SK-N-SH (cell line): ENCODE measurements around the gene PHF12. TPM values are rescaled to one million over a fixed set of nuclear protein-coding genes. Genes with fewer than 3 reads are reported as not detected.

Source experiments
- CTCF ChIA-PET: fragments of 300-600, 350-600 bp; formaldehyde crosslinking; extraction: SDS; loops from one replicate; lab custom pipeline; 2021; lab: Yijun Ruan, JAX
- POLR2A ChIA-PET: fragments of 350-600 bp; sonication (Branson Sonifier 250); formaldehyde crosslinking; extraction: SDS; loops from one replicate; lab custom pipeline; 2020; ENCODE audit warnings: antibody characterized with exemption, inconsistent platforms; lab: Yijun Ruan, JAX
- DNase-seq: peaks from one replicate; pipeline ENCODE4 v3.0.0; 2012
- H2AFZ ChIP-seq: fragments of 200-600 bp; sonication (generic); 2 replicates; pipeline ENCODE4 v1.8.1; 2016; ENCODE audit warnings: antibody characterized with exemption, mild to moderate bottlenecking, low read depth
- H3F3A ChIP-seq: fragments of 200-600 bp; sonication (generic); replicated peaks from 2 replicates; pipeline ENCODE3; 2016; ENCODE audit warnings: antibody characterized with exemption, mild to moderate bottlenecking; ENCODE audit not compliant: insufficient read depth
- H3K27ac ChIP-seq, 2 experiments: fragments of 200-500 bp in 1 of 2; fragments of 200-600 bp in 1 of 2; sonication (Bioruptor generic) in 1 of 2; sonication (generic), shearing (Covaris generic) in 1 of 2; 2 replicates each; pipeline versions ENCODE4 v1.5.1 to v1.6.1; 2014 to 2016; ENCODE audit warnings: low read depth in 2 of 2, inconsistent platforms in 1 of 2, low read length in 1 of 2, mild to moderate bottlenecking in 1 of 2, mixed read lengths in 1 of 2
- H3K27me3 ChIP-seq: fragments of 200-600 bp; sonication (generic), shearing (Covaris generic); 2 replicates; pipeline ENCODE4 v1.6.1; 2016; ENCODE audit warnings: mixed run types; ENCODE audit not compliant: insufficient read depth
- H3K36me3 ChIP-seq, 2 experiments: fragments of 200-500 bp in 1 of 2; fragments of 200-600 bp in 1 of 2; sonication (Bioruptor generic) in 1 of 2; sonication (generic) in 1 of 2; replicated peaks in 1 of 2; 2 replicates each; pipeline versions ENCODE3 to v1.5.1; 2014 to 2016; ENCODE audit warnings: low read length in 1 of 2, mild to moderate bottlenecking in 1 of 2; ENCODE audit not compliant: insufficient read depth in 2 of 2, control insufficient read depth in 1 of 2
- H3K4me1 ChIP-seq, 2 experiments: fragments of 200-500 bp in 1 of 2; fragments of 200-600 bp in 1 of 2; sonication (Bioruptor generic) in 1 of 2; sonication (generic), shearing (Covaris generic) in 1 of 2; 2 replicates each; pipeline versions ENCODE4 v1.5.1 to v1.6.1; 2014 to 2016; ENCODE audit warnings: low read depth in 1 of 2, low read length in 1 of 2, mixed run types in 1 of 2; ENCODE audit not compliant: insufficient read depth in 2 of 2, control insufficient read depth in 1 of 2
- H3K4me2 ChIP-seq: fragments of 200-600 bp; sonication (generic), shearing (Covaris generic); 2 replicates; pipeline ENCODE4 v1.6.1; 2017; ENCODE audit warnings: mixed run types
- H3K4me3 ChIP-seq, 2 experiments: fragments of 200-500 bp in 1 of 2; fragments of 200-600 bp in 1 of 2; sonication (Bioruptor generic) in 1 of 2; sonication (generic), shearing (Covaris generic) in 1 of 2; 2 replicates each; pipeline versions ENCODE4 v1.5.1 to v1.8.1; 2014 to 2016; ENCODE audit warnings: low read depth in 2 of 2, inconsistent platforms in 1 of 2, low read length in 1 of 2, mild to moderate bottlenecking in 1 of 2, mixed read lengths in 1 of 2, moderate library complexity in 1 of 2
- H3K79me2 ChIP-seq: fragments of 200-600 bp; sonication (generic); 2 replicates; pipeline ENCODE4 v1.8.1; 2017; ENCODE audit warnings: mild to moderate bottlenecking; ENCODE audit not compliant: insufficient read depth
- H3K9ac ChIP-seq: fragments of 200-600 bp; sonication (generic); 2 replicates; pipeline ENCODE4 v1.6.1; 2017; ENCODE audit warnings: mixed run types
- H3K9me2 ChIP-seq: fragments of 200-600 bp; sonication (generic); 2 replicates; pipeline ENCODE4 v1.6.1; 2017; ENCODE audit warnings: mixed run types
- H3K9me3 ChIP-seq: fragments of 200-600 bp; sonication (generic); 2 replicates; pipeline ENCODE4 v1.6.1; 2017; ENCODE audit warnings: mixed run types, mild to moderate bottlenecking, moderate library complexity
- H4K20me1 ChIP-seq: fragments of 200-600 bp; sonication (generic); 2 replicates; pipeline ENCODE4 v1.6.1; 2017; ENCODE audit warnings: mild to moderate bottlenecking, mixed run types; ENCODE audit not compliant: insufficient read depth
- EP300 ChIP-seq, 2 experiments: IDR thresholded peaks; 2 replicates each; pipeline versions ENCODE4 v1.4.0 to v1.6.1; 2012; ENCODE audit warnings: borderline replicate concordance in 1 of 2, low read depth in 1 of 2, low read length in 1 of 2
- FOXJ3 ChIP-seq: sonication (generic); formaldehyde crosslinking; IDR thresholded peaks from 2 replicates; pipeline ENCODE4 v1.5.1; 2020; ENCODE audit warnings: mild to moderate bottlenecking, missing genetic modification reagents
- MXI1 ChIP-seq: IDR thresholded peaks from 2 replicates; pipeline ENCODE4 v1.6.1; 2012; ENCODE audit warnings: mild to moderate bottlenecking, low read depth, low read length, improper control_type of control experiment
- NFIC ChIP-seq: IDR thresholded peaks from 2 replicates; pipeline ENCODE4 v1.4.0; 2012; ENCODE audit warnings: borderline replicate concordance
- RFX5 ChIP-seq: IDR thresholded peaks from 2 replicates; pipeline ENCODE4 v1.6.1; 2012; ENCODE audit warnings: mild to moderate bottlenecking, improper control_type of control experiment, low read length
- TAF1 ChIP-seq: IDR thresholded peaks from 2 replicates; pipeline ENCODE4 v1.6.1; 2012; ENCODE audit warnings: low read depth, mild to moderate bottlenecking, low read length, moderate library complexity, borderline replicate concordance
- YY1 ChIP-seq: IDR thresholded peaks from 2 replicates; pipeline ENCODE4 v1.4.0; 2012; ENCODE audit warnings: low read depth, mild to moderate bottlenecking
- WGBS: methylation state at CpG from one replicate; pipeline ENCODE4 v1.1.6; 2017; ENCODE audit warnings: low lambda C conversion rate; 5-methylcytosine and 5-hydroxymethylcytosine counted together
- polyA plus RNA-seq, 3 experiments: library from polyadenylated mRNA; depleted of rRNA; stranded (reverse); fragments of >200 nt; gene quantifications; 2 replicates each; pipeline ENCODE4 v1.2.3, GENCODE V29; 2012
- TF ChIP-seq, protein P1 (sequence below): fragments of 200-600 bp; sonication (generic); IDR thresholded peaks from 2 replicates; pipeline ENCODE4 v1.6.1; 2017; ENCODE audit warnings: antibody characterized with exemption, mild to moderate bottlenecking, moderate library complexity

Gene PHF12
- polyA plus RNA-seq, 1 of the 3 experiments (the other 2 are of a cell fraction) = 24.0 TPM

DNA sequence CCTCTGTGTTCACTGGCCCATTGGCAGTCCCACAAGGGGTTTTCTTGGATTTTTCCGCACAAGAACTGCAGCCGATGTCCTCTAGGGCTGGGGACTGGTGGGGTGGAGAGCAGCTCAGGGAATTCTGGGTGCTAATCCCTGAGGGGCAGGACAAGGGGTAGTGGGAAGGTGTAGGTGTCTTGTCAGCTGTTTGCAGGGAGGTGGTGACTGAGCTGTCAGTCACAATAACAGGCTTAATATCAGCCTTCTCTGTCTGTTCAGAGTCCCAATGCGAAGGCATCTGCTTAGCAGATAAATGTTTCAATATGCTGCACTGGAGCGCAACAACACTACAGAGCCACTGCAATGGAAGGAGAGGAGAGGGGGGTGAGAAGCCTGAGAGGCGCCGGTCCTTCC, 38.4 kb downstream of the PHF12 start:
- Histone ChIP-seq H3K79me2 (peaks cover 9% of the 10 kb centered on the region; the same call in 1 of the 2 replicates), H4K20me1 (peaks cover 13% of the 10 kb centered on the region; the same call in 1 of the 2 replicates), H2AFZ (no peak overlapping the region), H3K27me3 (no peaks in the 10 kb centered on the region), H3K9me2 (no peaks in the 10 kb centered on the region), H3K9me3 (no peaks in the 10 kb centered on the region), H3K9ac (no peak overlapping the region), H3K4me1 (no peaks in the 10 kb centered on the region; a peak in 1 of 4 replicates), H3K27ac (no peak overlapping the region; a peak in 1 of 4 replicates), H3K36me3 (peaks cover 73 to 88% of the 10 kb centered on the region in 2 experiments), H3K4me3 (no peak overlapping the region), H3F3A (peaks cover 26% of the 10 kb centered on the region), H3K4me2 (no peak overlapping the region)
- DNase-seq = no peak
- TF ChIP-seq NFIC (no peak), RFX5 (no peak), TAF1 (no peak), EP300 (IDR thresholded peaks at IDR 0.05; ENCODE audit: borderline replicate concordance in 1 of 2, low read depth in 1 of 2, low read length in 1 of 2) (no peak), MXI1 (no peak), FOXJ3 (no peak), YY1 (no peak)
- 94% methylated on average over 6 of the region's 6 CpGs for WGBS
- ChIA-PET CTCF (interaction anchor here (0.6 to 8.8 kb wide), 10 partner anchors 10 to 211 kb away, joined by 3 to 63 read pairs (median 3); partner anchors contain the start of gene DHRS13), POLR2A (no interaction called here)

DNA sequence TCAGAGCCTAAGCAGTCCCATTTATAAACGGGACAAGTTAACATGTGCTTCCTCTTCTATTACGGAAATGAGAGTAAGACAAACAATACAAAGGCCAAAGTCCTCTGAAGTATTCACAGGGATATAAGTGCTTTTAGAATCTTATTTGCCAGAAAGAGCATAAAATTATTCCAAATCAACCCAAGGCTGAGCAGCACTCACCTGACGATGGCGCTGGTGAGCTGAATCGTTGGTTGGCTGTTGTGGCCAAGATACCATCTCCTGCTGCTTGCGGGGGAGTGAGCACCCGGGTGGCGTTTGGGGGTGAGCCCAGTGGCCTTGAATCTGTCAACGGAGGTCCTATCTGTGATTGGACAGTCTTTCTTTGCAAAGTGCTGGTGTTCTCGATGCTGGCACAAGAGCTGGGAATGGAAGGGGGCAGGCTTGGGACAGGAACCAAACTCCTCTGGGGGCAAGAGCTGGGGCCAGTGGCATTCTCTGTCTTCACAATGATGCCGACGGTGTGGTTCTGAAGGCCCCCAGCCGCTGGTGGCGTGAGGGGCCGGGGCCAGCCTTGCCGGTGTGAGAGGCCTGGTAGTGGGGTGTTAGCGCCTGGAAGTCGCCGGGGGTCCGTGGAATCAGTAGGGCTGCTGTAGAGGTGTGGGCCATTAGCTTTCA, 38.9 kb downstream of the PHF12 start:
- TF ChIP-seq YY1 = no peak
- TF ChIP-seq, protein P1, sequence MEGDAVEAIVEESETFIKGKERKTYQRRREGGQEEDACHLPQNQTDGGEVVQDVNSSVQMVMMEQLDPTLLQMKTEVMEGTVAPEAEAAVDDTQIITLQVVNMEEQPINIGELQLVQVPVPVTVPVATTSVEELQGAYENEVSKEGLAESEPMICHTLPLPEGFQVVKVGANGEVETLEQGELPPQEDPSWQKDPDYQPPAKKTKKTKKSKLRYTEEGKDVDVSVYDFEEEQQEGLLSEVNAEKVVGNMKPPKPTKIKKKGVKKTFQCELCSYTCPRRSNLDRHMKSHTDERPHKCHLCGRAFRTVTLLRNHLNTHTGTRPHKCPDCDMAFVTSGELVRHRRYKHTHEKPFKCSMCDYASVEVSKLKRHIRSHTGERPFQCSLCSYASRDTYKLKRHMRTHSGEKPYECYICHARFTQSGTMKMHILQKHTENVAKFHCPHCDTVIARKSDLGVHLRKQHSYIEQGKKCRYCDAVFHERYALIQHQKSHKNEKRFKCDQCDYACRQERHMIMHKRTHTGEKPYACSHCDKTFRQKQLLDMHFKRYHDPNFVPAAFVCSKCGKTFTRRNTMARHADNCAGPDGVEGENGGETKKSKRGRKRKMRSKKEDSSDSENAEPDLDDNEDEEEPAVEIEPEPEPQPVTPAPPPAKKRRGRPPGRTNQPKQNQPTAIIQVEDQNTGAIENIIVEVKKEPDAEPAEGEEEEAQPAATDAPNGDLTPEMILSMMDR = peak; percentile 49
- TF ChIP-seq, all 33 proteins: peak for 1
- no peak overlapping the region for H3K4me3 ChIP-seq
- peaks cover 13% of the 10 kb centered on the region; the same call in 1 of the 2 replicates for H4K20me1 ChIP-seq
- H3K27me3 ChIP-seq = no peaks in the 10 kb centered on the region
- no peaks in the 10 kb centered on the region for H3K9me2 ChIP-seq
- peaks cover 30% of the 10 kb centered on the region for H3F3A ChIP-seq
- no peak for DNase-seq
- H3K36me3 ChIP-seq = peaks cover 75 to 88% of the 10 kb centered on the region in 2 experiments
- H3K4me1 ChIP-seq = no peaks in the 10 kb centered on the region; a peak in 1 of 4 replicates
- ChIA-PET POLR2A (no interaction called here), CTCF (interaction anchor here (0.6 to 8.8 kb wide), 10 partner anchors 10 to 212 kb away, joined by 3 to 63 read pairs (median 3); partner anchors contain the start of gene DHRS13)
- 69% methylated on average over 9 of the region's 20 CpGs for WGBS
- no peak overlapping the region for H3K4me2 ChIP-seq
- H3K9me3 ChIP-seq = no peaks in the 10 kb centered on the region
- H2AFZ ChIP-seq = no peak overlapping the region
- peaks cover 9% of the 10 kb centered on the region; the same call in 1 of the 2 replicates for H3K79me2 ChIP-seq
- H3K9ac ChIP-seq = no peak overlapping the region
- no peak overlapping the region for H3K27ac ChIP-seq
